ENCODE measurements around the gene ZFP90. TPM values are rescaled to one million over a fixed set of nuclear protein-coding genes. Genes with fewer than 3 reads are reported as not detected.

Gene ZFP90
- total RNA-seq, 2 experiments from 2014 or later, result 32.1 to 33.6 TPM

DNA sequence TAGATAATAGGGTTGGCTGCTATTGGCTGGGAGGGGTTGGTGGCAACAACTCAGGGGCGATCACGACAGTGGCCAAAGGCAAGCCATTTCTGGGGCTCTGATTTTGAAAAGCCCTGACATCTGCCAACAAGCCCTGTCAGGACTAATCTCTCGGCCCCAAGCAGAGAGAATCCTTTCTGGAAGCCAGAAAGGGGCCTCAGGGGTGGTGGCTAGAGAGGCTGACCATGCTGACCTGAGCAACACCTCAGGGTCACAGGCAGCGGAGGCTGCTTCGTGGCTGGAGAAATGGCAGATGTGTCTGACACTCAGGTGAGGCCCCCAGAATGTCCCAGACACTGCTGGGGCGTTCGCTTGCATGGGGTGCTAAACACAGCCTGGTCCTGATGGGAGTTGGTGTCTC is 35.0 kb upstream of the ZFP90 start:
- Mint-ChIP-seq H3K36me3 (ENCODE audit: low read depth) (no peaks in the 10 kb centered on the region), H3K4me1 (ENCODE audit: low read depth) (peaks cover 1% of the 10 kb centered on the region), H3K27ac (no peak overlapping the region), H3K27me3 (ENCODE audit: low read depth) (peaks cover 19% of the 10 kb centered on the region), H3K9me3 (ENCODE audit: insufficient read depth) (no peaks in the 10 kb centered on the region), H3K4me3 (no peak overlapping the region)
- ATAC-seq (no peak), DNase-seq (no peak)
- POLR2A ChIA-PET, result no interaction called here
- CTCF ChIA-PET, result no interaction called here

DNA sequence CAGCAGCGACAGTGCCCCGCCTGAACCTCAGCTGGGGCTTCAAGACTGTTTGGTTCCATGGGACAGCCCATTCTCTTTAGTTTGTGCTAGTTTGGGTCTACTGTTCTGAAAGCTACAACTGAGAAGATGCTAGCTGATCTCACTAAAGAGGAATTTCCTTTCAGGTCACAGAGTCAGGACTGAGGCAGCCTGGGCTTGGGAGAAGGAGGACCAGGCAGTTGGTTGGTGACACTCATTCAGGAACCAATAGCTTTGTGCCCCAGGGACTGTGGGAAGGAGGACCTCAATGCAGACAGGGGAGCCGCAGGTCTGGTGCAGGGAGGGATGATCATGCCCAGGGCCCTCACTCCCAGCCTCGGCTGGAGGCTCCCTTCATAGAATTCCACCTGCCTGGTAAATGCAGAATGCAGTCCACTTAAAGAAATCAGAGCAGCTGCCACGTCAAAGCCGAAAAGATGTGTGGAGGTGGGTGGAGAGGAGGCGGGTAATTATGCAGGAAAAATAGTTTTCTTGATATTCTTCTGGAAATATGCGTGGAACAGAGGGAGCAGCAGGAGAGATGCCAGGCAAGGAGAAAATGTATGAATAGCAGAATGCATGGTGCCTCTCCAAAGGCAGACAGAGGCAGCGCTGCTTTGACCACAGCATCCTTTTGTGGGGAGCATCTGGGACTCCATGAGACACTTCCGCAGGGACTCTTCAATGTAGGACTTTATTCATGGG is 32.6 kb upstream of the ZFP90 start:
- Mint-ChIP-seq H3K4me1 (ENCODE audit: low read depth) (peaks cover 8% of the 10 kb centered on the region), H3K27ac (no peak overlapping the region), H3K36me3 (ENCODE audit: low read depth) (no peaks in the 10 kb centered on the region), H3K4me3 (no peak overlapping the region), H3K27me3 (ENCODE audit: low read depth) (peaks cover 19% of the 10 kb centered on the region), H3K9me3 (ENCODE audit: insufficient read depth) (no peaks in the 10 kb centered on the region)
- DNase-seq, result no peak
- ATAC-seq, result no peak
- ChIA-PET POLR2A (no interaction called here), CTCF (interaction anchor here (2.1 kb wide), 1 partner anchor 15 kb away, joined by 5 read pairs; no protein-coding TSS in a partner anchor)

DNA sequence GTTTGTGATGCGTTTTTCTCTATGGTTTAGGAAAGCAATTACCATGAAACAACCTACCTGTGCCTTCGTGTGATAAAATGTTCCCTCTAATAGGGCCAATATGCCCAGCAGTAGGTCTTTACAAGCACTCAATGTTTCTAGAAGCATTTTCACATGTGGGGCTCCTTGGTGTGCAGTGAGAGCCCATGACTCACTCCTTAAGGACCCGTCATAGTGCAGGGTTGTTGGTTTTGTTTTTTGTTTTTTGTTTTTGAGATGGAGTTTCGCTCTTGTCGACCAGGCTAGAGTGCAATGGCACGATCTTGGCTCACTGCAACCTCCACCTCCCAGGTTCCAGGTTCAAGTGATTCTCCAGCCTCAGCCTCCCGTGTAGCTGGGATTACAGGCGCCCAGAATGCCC is 31.1 kb upstream of the ZFP90 start:
- Mint-ChIP-seq H3K36me3 (ENCODE audit: low read depth) (no peaks in the 10 kb centered on the region), H3K27me3 (ENCODE audit: low read depth) (peaks cover 19% of the 10 kb centered on the region), H3K4me1 (ENCODE audit: low read depth) (peaks cover 12% of the 10 kb centered on the region), H3K27ac (no peak overlapping the region), H3K9me3 (ENCODE audit: insufficient read depth) (no peaks in the 10 kb centered on the region), H3K4me3 (no peak overlapping the region)
- no peak for DNase-seq
- CTCF ChIA-PET, result interaction anchor here (1.0 to 5.9 kb wide), 3 partner anchors 13 to 64 kb away, joined by 5 to 52 read pairs (median 7); no protein-coding TSS in a partner anchor
- POLR2A ChIA-PET, result no interaction called here
- ATAC-seq, result no peak

DNA sequence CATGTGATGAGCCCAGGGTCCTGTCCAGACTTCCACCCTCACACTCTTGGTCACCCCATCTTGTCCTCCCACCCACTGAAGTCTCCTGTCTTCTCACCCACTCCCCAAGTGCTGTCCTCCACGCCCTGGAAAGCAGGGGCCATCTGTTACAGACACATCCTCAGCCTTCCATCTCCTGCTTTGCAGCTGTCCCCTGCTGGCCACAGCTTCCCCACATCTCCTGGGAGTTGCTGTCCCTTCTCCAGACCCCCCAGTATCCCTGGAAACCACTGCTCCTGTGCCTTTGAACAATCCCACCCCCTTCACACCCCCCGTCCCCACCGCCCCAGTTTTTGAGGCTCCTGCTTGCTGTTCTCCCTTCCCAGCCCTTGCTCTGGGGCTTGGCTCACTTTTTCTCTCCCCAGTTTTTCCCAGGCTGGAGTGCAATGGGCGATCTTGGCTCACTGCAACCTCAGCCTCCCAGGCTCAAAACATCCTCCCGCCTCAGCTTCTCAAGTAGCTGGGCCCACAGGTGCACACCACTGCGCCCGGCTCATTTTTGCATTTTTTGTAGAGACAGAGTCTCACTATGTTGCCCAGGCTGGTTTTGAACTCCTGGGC is 30.4 kb upstream of the ZFP90 start:
- POLR2A ChIA-PET, result interaction anchor here (1.0 kb wide), 1 partner anchor 60 kb away, joined by 3 read pairs; the partner anchor contains the start of gene SMPD3
- Mint-ChIP-seq H3K36me3 (ENCODE audit: low read depth) (no peaks in the 10 kb centered on the region), H3K4me1 (ENCODE audit: low read depth) (peaks cover 12% of the 10 kb centered on the region), H3K9me3 (ENCODE audit: insufficient read depth) (no peaks in the 10 kb centered on the region), H3K27me3 (ENCODE audit: low read depth) (peaks cover 22% of the 10 kb centered on the region), H3K4me3 (no peak overlapping the region), H3K27ac (no peak overlapping the region)
- no peak for ATAC-seq
- CTCF ChIA-PET, result interaction anchor here (0.9 to 5.9 kb wide), 5 partner anchors 8 to 108 kb away, joined by 3 to 52 read pairs (median 8); no protein-coding TSS in a partner anchor
- no peak for DNase-seq

DNA sequence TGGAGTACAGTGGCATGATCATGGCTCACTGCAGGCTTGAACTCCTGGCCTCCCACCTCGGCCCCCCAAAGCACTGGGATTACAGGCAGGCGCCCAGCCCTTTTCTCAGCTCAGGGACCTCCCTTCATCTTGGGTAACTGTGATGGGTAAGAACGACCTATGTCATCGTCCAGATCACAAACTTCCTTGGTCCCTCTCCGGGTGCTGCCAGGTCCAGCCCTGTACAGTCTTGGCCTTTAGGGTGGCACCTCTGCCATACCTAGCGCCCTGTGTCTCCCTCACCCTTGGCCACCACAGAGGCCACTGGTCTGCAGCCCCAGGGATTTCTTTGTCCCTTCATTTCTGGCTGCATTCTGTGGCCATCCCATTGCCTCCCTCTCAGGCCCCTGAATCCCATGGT is 29.7 kb upstream of the ZFP90 start:
- POLR2A ChIA-PET, result interaction anchor here (1.0 kb wide), 1 partner anchor 61 kb away, joined by 3 read pairs; the partner anchor contains the start of gene SMPD3
- no peak for DNase-seq
- Mint-ChIP-seq H3K4me3 (no peak overlapping the region), H3K36me3 (ENCODE audit: low read depth) (no peaks in the 10 kb centered on the region), H3K4me1 (ENCODE audit: low read depth) (peaks cover 12% of the 10 kb centered on the region), H3K27me3 (ENCODE audit: low read depth) (peaks cover 22% of the 10 kb centered on the region), H3K27ac (no peak overlapping the region), H3K9me3 (ENCODE audit: insufficient read depth) (no peaks in the 10 kb centered on the region)
- ATAC-seq, result no peak
- CTCF ChIA-PET, result interaction anchor here (0.9 to 5.9 kb wide), 22 partner anchors 9 to 153 kb away, joined by 3 to 52 read pairs (median 4); no protein-coding TSS in a partner anchor

DNA sequence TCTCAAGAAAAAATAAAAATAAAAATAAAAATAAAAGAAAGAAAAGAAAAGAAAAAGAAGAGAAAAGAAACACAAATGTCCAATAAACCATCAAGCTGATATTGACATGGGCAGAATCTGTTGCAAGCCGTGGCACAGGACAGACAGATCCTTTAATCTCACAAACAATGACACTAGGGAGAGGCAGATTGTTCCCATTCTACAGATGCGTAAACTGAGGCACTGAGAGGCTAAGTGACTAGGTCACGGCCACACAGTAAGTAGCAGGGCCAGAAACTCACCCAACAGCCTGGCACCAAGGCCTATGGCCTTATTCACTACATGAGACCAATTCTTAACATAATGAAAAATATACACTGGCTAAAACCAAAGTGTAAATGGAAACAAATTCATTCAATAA is 28.3 kb upstream of the ZFP90 start:
- H3K9me3 Mint-ChIP-seq (ENCODE audit: insufficient read depth), result no peaks in the 10 kb centered on the region
- DNase-seq (no peak), ATAC-seq (no peak)
- CTCF ChIA-PET, result interaction anchor here (0.6 to 5.9 kb wide), 46 partner anchors 8 to 1319 kb away, joined by 3 to 52 read pairs (median 3); no protein-coding TSS in a partner anchor
- H3K27me3 Mint-ChIP-seq (ENCODE audit: low read depth), result peaks cover 20% of the 10 kb centered on the region
- no peak overlapping the region for H3K27ac Mint-ChIP-seq
- POLR2A ChIA-PET, result no interaction called here
- H3K4me1 Mint-ChIP-seq (ENCODE audit: low read depth), result peaks cover 12% of the 10 kb centered on the region
- H3K36me3 Mint-ChIP-seq (ENCODE audit: low read depth), result no peaks in the 10 kb centered on the region
- no peak overlapping the region for H3K4me3 Mint-ChIP-seq

DNA sequence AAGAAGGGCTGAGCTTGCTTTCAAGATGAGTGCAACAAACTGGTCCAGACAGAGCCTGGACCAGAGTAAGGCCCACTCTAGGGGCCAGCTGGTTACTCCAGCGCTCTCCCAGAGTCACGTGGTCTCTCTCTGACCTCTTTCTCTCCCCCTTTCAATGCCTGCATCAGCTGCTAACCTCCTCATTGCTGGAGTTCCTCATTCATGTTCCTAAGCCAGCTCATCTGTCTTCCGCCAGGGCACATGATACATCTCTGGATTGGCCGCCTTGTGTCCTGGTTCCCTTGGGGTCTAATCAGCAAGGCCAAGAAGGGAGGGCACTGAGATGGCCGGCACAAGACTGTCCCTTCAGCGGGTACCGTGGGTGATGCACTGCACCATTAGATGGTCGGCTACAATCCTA is 26.9 kb upstream of the ZFP90 start:
- POLR2A ChIA-PET, result interaction anchor here (0.6 to 0.9 kb wide), 2 partner anchors 28 to 38 kb away, joined by 3 to 4 read pairs; no protein-coding TSS in a partner anchor
- no peaks in the 10 kb centered on the region for H3K36me3 Mint-ChIP-seq (ENCODE audit: low read depth)
- no peak for ATAC-seq

DNA sequence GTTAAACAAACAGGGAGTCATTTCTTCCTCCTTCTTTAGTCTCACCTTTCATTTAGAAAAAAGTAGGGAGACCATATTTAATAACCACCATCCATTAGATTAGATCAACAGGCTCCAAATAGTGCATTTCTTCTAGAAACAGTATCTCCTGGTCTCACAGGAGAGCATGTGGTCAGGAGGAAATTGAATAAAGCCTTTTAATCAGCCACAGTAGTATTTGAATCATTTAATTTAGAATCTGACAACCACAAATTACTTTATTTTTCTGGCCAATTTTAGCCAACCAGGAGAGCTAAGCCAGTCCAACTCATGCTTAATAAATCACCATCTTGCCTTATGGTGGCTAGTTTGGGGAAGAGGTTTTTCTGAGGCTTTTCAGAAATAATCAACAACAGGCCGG is 26.3 kb upstream of the ZFP90 start:
- no peak overlapping the region for H3K27ac Mint-ChIP-seq
- ATAC-seq (no peak), DNase-seq (no peak)
- H3K4me3 Mint-ChIP-seq, result no peak overlapping the region
- no peaks in the 10 kb centered on the region for H3K9me3 Mint-ChIP-seq (ENCODE audit: insufficient read depth)
- no peaks in the 10 kb centered on the region for H3K36me3 Mint-ChIP-seq (ENCODE audit: low read depth)
- H3K4me1 Mint-ChIP-seq (ENCODE audit: low read depth), result peaks cover 12% of the 10 kb centered on the region
- peaks cover 9% of the 10 kb centered on the region for H3K27me3 Mint-ChIP-seq (ENCODE audit: low read depth)
- CTCF ChIA-PET, result interaction anchor here (1.0 to 5.9 kb wide), 4 partner anchors 8 to 144 kb away, joined by 3 to 52 read pairs (median 6); no protein-coding TSS in a partner anchor
- POLR2A ChIA-PET, result no interaction called here

More for the DNA sequence above, 26.9 kb upstream of the ZFP90 start:
- no peaks in the 10 kb centered on the region for H3K9me3 Mint-ChIP-seq (ENCODE audit: insufficient read depth)
- H3K4me1 Mint-ChIP-seq (ENCODE audit: low read depth), result peaks cover 12% of the 10 kb centered on the region
- H3K27ac Mint-ChIP-seq, result no peak overlapping the region
- H3K27me3 Mint-ChIP-seq (ENCODE audit: low read depth), result peaks cover 11% of the 10 kb centered on the region
- CTCF ChIA-PET, result interaction anchor here (0.5 to 5.9 kb wide), 10 partner anchors 9 to 251 kb away, joined by 3 to 52 read pairs (median 4); no protein-coding TSS in a partner anchor
- DNase-seq, result no peak
- H3K4me3 Mint-ChIP-seq, result no peak overlapping the region

DNA sequence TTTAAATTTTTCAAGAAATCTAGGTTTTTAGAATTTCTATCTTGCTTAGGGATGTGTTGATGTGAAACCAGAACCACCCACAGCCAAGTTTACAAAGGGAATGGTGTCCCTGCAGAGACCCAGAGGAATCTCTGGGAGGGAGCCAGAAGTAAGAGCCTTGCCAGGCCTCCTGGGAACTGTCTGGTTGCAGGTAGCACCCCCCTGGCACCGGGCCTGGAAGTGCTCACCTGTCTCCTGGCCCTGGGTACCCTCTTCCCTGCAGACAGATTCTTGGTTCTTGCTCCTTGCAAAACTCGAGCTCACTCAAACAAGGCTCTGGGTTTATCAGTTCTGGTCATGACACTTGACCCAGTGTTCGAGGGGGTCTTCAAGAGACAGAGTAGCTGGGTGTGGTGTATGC is 24.6 kb upstream of the ZFP90 start:
- Mint-ChIP-seq H3K4me1 (ENCODE audit: low read depth) (peaks cover 12% of the 10 kb centered on the region), H3K9me3 (ENCODE audit: insufficient read depth) (no peaks in the 10 kb centered on the region), H3K27me3 (ENCODE audit: low read depth) (peaks cover 3% of the 10 kb centered on the region), H3K36me3 (ENCODE audit: low read depth) (no peaks in the 10 kb centered on the region), H3K27ac (no peak overlapping the region), H3K4me3 (no peak overlapping the region)
- CTCF ChIA-PET, result no interaction called here
- ATAC-seq, result no peak
- no peak for DNase-seq
- POLR2A ChIA-PET, result no interaction called here

DNA sequence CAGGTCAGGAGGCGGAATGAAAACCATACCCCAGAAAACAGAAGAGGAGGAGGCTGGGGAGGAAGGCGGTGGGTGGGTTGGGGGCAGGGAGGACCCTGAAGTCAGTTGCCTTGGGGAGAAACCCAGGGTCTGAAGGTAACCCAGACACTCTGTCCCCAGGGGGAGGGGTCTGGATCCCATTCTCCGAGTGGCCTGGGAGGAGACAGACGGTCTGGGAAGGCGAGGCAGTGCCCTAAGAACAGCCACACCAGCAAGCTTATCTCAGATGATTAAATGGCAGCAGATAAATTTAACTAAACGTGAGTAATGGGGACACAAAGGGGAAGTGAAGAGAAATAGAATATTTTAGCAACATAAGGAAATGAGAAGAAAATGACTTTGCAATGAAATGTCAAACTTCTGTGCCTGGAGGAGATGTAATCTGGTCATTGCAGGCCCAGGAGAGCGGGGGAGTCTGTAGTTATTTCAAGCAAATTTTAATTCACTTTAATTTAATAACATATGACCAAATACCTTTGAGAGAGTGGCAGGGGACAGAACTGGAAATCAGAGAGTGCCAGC is 21.4 kb upstream of the ZFP90 start:
- POLR2A ChIA-PET, result no interaction called here
- Mint-ChIP-seq H3K27ac (no peak overlapping the region), H3K27me3 (ENCODE audit: low read depth) (peaks cover 3% of the 10 kb centered on the region), H3K4me3 (no peak overlapping the region), H3K9me3 (ENCODE audit: insufficient read depth) (no peaks in the 10 kb centered on the region), H3K4me1 (ENCODE audit: low read depth) (peaks cover 8% of the 10 kb centered on the region), H3K36me3 (ENCODE audit: low read depth) (no peaks in the 10 kb centered on the region)
- ATAC-seq, result no peak
- CTCF ChIA-PET, result interaction anchor here (1.1 to 2.0 kb wide), 3 partner anchors 11 to 122 kb away, joined by 4 to 7 read pairs (median 4); no protein-coding TSS in a partner anchor
- DNase-seq, result no peak

DNA sequence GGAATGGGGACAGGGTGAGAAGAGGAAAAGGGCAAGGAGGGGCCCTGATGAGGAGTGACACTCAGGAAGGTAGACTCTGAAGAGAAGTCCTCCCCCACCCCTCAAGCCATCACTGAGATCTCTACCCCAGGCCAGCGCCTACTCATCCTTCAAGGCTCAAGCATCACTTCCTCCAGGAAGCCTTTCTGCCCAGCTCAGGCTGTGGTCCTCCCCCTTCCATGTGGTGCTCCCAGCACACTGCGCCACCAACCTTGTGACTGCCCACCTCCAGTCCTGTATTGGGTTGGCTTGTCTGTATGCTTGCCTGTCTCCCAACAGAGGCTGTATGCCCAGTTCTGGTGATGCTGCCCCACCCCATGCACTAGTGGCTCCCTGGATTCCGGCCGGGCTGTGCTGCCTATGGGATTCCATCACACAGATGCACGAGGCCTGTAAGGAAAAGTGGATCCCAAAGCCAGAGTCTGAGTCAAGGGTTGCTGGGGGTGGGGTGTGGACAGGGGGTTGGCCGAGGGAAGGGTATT is 19.8 kb upstream of the ZFP90 start:
- Mint-ChIP-seq H3K36me3 (ENCODE audit: low read depth) (no peaks in the 10 kb centered on the region), H3K4me3 (no peak overlapping the region), H3K27ac (no peak overlapping the region), H3K4me1 (ENCODE audit: low read depth) (peaks cover 8% of the 10 kb centered on the region), H3K27me3 (ENCODE audit: low read depth) (no peaks in the 10 kb centered on the region), H3K9me3 (ENCODE audit: insufficient read depth) (no peaks in the 10 kb centered on the region)
- no peak for ATAC-seq
- CTCF ChIA-PET, result interaction anchor here (1.0 to 2.5 kb wide), 5 partner anchors 9 to 123 kb away, joined by 3 to 18 read pairs (median 7); partner anchors contain the start of gene SMPD3
- no peak for DNase-seq
- POLR2A ChIA-PET, result no interaction called here
